ENCODE data around the gene DGKQ.
A peak's percentile ranks its signal among the peaks of the same experiment; 100 is the strongest.

DGKQ gene, protein sequence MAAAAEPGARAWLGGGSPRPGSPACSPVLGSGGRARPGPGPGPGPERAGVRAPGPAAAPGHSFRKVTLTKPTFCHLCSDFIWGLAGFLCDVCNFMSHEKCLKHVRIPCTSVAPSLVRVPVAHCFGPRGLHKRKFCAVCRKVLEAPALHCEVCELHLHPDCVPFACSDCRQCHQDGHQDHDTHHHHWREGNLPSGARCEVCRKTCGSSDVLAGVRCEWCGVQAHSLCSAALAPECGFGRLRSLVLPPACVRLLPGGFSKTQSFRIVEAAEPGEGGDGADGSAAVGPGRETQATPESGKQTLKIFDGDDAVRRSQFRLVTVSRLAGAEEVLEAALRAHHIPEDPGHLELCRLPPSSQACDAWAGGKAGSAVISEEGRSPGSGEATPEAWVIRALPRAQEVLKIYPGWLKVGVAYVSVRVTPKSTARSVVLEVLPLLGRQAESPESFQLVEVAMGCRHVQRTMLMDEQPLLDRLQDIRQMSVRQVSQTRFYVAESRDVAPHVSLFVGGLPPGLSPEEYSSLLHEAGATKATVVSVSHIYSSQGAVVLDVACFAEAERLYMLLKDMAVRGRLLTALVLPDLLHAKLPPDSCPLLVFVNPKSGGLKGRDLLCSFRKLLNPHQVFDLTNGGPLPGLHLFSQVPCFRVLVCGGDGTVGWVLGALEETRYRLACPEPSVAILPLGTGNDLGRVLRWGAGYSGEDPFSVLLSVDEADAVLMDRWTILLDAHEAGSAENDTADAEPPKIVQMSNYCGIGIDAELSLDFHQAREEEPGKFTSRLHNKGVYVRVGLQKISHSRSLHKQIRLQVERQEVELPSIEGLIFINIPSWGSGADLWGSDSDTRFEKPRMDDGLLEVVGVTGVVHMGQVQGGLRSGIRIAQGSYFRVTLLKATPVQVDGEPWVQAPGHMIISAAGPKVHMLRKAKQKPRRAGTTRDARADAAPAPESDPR

DNA sequence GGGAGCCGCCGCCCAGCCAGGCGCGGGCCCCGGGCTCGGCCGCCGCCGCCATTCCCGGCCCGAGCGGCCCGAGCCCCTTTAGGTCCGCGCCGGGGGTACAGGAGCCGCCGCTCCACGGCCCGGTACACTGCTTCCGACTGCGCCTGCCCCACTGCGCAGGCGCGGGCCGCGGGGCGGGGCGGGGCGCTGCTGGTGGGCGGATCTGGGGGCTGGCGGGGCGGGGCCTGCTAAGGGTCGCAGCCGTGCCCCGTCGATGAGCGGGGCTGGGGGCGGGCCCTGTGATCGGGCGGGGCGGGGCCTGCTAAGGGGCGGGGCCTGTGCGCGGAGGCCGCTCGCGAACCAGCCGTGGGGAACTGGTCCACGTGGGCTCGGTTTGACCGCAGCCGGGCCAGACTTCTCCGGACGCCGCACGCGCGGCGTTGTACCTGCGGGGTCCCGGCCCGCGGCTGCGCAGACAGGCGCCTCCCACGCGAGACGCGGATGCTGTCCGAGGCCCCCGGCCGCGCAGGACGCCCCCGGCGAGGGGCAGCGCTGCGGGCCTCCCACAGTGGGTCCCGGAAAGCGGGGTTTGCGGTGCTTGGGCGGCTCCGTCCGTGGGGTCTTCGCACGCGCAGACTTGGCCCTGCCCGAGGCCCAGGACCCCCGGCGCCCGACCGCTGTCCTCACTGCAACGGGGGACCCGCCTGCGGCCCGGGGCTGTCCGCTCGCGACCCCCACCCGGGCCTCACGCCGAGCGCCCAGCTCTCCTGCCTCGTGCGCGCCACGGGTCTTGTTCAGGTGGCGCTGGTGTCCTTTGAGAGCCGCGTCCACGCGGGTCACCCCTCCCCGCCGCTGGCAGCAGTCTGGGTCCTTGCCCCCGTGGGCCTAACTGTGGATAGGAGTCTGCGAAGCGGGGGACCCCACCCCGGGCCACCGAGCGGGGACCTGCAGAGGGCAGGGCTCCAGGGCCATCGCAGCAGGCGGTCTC, at the start of gene DGKQ:
Gene DGKQ (minus strand): TSS at position 139 of the 967 bp plus-strand sequence. CDS start 87 bp downstream, at position 52.
- FAIRE-seq, result no peak
- peak; percentile 94 for DNase-seq (ENCODE audit: low spot score)

DNA sequence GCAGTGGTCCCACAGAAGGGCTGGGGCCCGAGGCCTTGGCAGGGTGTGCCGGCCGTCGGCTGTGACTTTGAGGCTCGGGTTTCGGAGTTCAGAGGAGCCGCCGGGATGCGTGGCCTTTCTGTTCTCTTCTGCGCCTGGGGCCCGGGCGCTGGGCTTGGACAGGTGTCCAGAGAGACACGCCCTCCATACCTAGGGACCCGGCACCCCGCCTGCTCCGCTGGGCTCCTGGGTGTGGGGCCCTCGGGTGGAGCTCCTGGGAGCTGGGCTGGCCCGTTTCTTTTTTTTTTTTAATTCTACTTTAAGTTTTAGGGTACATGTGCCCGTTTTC, 49.3 kb upstream of the DGKQ start:
- no peak for FAIRE-seq

DNA sequence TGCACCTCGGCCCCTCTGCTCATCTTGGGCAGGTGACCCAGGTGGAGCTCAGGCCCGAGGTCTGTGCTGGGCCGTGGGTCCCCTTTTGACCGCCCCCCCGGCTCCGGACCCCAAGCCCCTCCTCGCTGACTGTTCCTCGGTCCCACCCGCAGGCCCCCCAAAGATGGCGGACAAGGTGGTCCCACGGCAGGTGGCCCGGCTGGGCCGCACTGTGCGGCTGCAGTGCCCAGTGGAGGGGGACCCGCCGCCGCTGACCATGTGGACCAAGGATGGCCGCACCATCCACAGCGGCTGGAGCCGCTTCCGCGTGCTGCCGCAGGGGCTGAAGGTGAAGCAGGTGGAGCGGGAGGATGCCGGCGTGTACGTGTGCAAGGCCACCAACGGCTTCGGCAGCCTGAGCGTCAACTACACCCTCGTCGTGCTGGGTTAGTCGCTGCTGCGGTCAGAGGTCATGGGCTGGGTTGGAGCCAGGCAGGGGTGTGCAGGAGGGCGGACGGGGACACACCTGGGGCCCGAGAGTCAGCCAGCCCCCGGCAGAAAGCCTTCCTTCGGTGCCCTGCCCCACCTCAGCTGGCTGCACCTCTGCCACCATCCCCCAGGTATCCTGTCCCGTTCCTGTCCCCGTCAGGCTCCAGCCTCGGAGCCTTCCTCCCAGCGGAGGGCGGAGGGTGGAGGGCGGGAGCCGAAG, 48.8 kb upstream of the DGKQ start:
- FAIRE-seq, result no peak
- no peak for DNase-seq (ENCODE audit: low spot score)

More for the DNA sequence above, 49.3 kb upstream of the DGKQ start:
- no peak for DNase-seq (ENCODE audit: low spot score)

DNA sequence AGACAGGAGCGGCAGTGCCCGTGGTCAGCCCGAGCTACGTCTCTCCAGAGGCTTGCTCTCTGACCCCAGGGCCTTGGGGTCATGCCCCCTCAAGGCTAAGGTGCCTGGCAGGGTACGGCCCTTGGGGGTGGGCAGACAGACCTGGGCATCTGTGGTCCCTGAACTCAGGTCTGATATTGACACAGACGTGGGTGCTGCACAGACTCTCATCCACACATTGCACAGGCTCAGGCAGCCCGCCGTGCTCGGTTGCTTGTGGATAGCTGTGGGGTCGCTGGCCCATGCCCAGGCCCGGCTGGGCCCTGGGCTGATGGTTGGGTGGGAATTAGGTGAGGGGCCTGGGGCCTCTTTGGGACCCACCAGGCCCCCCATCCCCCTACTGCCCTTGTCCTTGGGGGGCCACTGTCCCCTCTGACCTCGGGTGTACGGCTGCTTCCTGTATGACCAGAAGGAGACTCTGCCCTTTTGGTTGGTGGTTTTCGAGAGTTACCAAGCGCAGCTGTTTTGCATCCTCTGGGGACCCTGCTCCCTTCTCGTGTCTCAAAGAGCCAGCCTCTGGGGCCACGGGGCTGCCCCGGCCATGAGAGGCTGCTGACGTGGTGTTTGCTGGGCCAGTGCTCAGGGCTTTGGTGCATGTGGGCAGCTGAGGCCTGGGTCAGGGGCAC, 48.1 kb upstream of the DGKQ start:
- FAIRE-seq (no peak), DNase-seq (ENCODE audit: low spot score) (no peak)

DNA sequence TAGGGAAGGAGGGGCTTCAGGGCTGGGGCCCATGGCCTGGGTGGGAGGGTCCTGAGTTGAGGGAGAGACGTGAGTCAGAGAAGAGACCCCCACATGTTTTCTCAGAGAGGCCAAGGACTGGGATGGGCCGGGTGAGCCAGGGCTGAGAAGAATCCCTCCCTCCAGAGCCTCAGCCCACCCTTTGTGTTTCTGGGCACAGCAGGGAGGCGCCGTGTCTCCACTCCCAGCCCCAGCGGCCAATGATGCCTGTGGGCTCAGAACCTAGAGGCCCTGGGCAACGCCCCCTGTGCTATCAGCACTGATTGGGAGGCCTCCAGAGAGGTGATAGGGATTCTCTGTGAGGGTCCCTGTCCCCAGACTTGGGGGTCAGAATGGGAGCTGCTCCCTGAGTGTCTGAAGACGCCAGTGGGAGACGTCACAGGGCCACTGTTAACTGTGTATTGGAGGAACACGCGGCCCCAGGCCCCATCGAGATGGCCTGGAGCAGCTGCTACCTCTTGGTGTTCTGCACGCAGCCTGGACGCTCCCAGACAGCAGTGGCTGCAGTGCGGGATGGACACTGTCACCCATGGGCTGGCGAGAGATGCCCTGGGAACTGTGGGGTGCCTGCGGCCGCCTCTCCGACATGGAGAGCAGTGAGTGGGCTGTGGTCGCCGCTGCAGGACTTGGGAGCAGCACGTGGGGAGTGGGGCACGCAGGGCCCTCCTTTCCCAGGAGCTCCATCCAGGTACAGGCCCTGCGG, 46.5 kb upstream of the DGKQ start:
- FAIRE-seq, result no peak
- no peak for DNase-seq (ENCODE audit: low spot score)

DNA sequence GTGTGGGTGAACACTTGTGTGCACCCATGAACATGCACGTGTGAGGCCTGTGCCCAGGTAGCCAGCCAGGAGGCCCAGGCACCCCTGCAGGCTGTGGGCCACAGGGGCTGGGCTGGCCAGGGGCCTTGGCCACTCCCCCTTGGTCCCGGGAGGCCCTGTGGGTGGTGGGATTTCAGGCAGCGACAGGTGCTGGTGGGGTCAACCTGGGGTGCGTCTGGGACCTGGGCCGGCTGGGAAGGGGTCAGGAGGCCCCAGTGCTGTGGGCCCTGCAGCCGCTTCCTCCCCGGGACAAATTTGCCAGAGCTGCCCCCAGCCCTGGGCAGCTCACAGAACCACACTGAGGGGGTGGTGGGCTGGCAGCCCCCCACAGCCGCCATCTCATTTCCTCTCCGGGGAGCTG, 46.0 kb upstream of the DGKQ start:
- no peak for FAIRE-seq
- DNase-seq (ENCODE audit: low spot score), result no peak

DNA sequence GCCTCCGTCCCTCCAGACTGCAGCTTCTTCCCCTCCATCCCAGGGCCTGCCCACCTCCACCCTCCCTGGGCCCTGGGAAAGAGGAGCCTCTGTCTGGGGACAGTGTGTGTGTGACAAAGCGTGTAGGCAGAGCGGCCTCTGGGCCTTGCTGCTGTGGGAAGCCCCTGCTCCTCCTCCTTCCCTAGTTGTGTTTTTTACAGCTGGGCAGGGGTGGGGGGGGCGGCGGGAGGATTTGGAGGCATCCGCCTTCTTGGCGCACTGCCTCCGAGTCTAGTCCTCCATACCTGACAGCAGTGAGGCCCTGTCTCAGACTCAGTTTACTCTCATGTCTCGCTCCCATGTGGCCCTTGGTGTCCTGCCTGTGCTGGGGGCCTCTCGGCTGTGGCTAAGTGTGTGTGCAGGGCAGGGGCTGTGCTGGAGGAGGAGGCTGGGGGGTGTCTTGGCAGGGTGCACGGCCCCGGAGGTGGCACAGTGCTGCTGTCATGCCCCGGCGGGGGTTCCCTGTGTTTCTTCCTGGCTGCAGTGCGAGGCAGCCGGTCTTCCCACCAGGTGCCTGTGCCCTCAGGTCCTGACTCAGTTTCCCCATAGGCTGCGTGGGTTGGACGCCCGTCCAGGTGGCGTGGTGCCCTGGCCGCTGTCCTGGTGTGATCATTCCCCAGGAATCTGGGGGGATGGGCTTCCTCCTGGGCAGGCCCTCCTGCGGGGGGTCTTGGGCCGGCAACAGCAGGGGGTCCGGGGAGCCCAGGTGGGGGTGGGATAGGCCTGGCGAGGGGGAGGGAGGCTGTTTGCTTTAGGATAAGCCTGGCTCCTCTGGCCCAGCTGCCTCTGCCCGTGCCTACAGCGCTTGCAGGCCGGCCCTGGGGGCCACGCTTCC, 45.0 kb upstream of the DGKQ start:
- no peak for FAIRE-seq
- no peak for DNase-seq (ENCODE audit: low spot score)

DNA sequence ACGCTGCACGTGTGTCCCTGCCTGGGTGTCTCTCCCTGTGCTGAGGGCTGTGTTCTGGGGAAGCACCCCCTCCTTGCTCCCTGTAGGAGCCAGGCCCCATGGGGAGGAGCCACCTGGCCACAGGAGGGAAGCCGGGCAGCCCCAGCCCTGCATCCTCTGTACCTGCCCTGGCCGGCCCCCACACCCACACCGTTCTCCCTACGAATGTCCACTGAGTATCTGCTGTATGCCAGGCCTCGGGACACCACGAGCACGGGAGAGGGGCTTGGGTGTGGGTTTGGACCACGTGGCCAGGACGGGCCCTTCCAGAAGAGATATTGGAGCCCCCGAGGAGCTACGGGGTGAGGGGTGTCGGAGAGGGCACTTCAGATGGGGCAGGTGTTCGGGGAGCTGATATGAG, 44.3 kb upstream of the DGKQ start:
- DNase-seq (ENCODE audit: low spot score), result no peak
- FAIRE-seq, result no peak

DNA sequence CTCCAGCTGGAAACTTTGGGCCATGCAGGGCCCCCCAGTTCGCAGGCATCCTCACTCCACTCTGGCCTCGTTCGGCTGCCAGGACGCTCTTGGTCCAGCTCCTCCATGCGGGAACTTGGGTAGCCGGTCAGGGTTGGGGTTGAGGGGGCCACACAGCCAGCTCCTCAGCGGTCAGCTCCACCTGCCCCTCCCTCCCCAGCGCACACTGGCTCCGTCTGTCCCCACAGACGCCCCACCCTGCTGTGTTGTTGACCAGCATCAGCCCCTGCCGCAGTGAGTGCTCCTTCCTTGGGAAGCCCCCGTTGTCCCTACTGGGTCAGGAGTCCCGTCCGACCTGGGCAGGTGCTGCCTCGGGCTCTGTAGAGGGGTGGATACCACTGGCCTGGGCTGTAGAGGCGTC, 43.8 kb upstream of the DGKQ start:
- no peak for DNase-seq (ENCODE audit: low spot score)
- no peak for FAIRE-seq

DNA sequence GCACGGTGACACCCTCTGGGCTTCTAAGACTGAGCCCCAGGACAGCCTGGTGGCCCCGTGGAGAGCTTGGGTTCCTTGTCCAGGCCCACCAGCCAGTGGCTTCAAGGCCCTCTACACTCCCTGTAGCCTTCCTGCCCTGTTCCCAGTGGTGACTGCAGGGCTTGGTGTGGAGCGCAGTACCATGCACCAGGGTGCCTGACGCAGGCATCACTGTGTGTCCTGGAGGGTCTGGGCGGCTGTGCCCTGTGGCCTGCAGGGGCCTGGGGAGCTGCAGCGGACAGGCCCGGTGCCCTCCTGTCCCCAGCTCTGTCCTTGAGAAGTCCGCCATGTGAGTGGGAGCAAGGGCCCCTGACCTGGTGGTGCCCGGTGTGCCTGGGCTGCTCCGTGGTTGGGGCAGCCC, 42.4 kb upstream of the DGKQ start:
- DNase-seq (ENCODE audit: low spot score), result no peak
- FAIRE-seq, result no peak

DNA sequence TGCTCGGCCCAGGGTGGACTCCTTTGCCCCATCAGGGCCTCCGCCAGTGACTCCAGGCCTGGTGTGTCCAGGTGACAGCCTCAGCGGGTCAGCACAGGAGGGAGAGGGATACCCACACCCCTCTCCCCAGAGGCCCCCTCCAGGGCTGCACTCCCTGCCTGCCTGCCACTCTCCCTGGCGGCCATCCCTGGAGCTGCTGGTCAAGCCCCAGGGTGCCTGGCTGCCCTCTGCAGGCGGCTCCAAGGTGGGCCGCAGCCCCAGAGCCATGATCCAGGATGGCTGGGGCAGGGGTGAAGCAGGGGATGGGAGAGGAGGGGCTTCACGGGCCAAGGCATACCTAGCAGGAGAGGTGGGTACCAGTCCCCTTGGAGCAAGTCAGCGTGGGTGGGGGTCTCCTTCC, 41.8 kb upstream of the DGKQ start:
- FAIRE-seq (no peak), DNase-seq (ENCODE audit: low spot score) (no peak)

DNA sequence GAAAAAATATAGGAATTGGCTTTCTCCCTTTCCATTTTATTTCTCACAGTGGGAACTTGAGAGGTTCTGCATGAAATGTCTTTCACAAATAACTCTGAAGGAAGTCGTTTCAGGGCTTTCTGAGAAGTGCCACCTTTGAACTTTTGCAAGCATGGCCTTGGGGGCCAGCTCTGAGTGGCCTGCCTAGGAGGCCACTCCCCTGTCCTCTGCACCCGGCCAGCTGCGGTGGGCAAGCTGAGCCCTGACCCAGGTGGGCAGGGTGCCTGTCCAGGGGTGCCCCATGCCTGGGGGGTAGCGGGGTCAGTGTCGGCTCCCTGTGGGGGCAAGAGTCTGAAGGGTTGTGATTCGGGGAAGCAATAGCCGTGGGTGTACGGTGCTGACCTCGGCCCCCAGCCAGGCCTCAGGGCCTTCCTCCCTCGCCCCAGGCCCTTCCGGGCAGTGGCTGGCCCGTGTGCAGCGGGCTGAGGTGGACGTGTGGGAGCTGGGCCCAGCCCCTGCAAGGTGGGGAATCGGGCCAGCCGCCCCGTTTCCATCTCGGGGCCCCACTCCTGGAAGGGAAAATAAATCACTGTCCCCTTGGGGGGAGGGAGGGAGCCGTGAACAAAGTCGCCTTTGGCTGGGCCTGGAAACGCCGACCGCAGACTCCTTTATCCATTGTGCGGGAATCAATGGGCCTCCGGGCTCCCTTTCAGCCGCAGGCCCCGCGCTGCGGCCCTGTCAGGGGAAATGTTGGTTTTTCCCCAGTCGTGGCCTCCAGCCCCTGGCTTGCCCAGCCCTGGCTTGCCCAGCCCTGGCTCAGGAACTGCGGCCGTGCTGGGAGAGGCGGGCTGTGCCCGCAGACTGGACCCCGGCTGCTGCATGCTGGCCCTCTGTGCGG, 41.2 kb upstream of the DGKQ start:
- DNase-seq (ENCODE audit: low spot score), result no peak
- no peak for FAIRE-seq

DNA sequence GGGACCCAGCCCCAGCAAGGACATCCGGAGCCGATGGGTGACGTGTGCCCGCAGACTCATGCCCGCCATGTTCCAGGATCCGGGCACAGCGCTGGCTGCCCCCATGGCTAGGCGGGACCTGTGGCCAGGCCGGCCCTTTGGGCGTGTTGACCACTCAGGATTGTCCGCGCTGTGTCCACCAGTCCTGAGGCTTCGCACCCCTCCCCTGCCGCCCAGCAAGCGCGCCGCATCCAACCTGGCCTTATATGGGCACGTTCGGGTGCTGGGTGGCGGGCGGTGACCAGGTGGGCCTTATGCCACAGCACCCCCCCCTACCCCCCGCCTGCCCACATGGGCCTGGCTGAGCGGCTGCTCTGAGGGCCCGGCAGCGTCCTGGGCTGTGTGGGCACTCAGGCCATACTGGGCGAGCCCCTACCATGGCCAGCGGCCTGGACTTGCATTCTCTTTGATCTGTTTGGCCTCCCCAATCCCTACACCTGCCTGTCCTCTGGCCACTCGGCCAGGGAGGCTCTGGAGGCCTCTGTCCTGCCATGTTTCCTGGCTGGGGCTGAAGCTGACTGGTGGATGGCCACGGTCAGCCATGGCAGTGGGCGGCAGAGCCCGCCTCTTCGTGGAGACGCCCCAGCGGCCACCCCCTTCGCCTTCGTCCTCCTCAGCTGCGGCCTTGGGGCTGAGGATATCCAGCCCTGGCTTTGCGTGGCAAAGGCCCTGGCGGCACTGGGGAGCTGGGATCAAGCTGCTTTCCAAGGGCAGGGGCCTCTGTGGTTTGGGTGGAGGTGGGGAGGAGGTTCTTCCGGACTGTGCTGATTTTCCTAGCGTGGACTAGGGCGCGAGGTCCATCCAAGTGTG, 40.1 kb upstream of the DGKQ start:
- FAIRE-seq, result no peak
- DNase-seq (ENCODE audit: low spot score), result no peak

DNA sequence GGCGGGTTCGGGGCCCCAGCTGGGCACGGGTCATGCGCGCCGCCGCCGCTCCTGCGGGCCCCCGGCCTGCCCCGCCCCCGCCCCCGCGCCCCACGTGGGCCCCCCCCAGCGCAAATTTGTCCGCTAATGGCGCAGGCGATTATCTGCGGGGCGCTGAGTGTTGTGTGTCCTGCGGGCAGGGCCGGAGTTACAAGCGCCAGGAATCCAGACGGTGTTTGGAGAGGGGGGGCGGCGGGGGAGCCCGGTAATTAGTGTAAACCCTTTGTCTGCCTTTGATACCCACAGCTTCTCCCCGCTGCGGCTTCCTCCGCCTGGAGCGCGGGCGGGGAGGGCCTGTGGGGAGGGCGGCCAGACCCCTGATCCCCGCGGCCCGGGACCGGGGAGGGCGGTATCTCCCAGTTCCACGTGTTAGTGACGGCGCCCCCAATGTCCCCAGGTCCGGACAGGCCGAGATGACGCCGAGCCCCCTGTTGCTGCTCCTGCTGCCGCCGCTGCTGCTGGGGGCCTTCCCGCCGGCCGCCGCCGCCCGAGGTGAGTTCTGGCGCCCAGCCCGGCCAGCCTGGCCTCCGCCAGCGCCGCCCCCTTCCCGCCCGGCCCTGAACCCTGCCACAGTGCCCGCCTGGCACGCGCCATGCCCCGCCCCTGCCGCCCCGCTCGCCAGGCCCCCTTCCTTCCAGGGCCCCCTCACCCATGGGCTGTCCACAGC, 38.8 kb upstream of the DGKQ start:
- FAIRE-seq (no peak), DNase-seq (ENCODE audit: low spot score) (peak; percentile 63)

DNA sequence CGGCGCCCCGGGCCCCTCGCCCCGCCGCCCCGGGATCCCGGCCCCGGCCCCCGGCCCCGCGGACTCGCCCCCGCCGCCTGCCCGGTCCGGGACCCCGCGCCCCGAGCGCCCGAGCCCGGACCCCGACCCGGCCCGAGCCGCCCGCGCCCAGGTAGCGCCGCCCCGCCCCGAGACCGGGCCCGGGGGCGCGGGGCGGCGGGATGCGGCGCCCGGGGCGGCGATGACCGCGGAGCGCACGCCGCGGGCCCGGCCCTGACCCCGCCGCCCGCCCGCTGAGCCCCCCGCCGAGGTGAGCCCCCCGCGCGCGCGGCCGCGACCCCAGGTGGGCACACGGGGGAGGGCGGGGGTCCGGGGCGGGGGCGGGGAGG, 38.3 kb upstream of the DGKQ start:
- DNase-seq (ENCODE audit: low spot score), result no peak
- FAIRE-seq, result no peak

DNA sequence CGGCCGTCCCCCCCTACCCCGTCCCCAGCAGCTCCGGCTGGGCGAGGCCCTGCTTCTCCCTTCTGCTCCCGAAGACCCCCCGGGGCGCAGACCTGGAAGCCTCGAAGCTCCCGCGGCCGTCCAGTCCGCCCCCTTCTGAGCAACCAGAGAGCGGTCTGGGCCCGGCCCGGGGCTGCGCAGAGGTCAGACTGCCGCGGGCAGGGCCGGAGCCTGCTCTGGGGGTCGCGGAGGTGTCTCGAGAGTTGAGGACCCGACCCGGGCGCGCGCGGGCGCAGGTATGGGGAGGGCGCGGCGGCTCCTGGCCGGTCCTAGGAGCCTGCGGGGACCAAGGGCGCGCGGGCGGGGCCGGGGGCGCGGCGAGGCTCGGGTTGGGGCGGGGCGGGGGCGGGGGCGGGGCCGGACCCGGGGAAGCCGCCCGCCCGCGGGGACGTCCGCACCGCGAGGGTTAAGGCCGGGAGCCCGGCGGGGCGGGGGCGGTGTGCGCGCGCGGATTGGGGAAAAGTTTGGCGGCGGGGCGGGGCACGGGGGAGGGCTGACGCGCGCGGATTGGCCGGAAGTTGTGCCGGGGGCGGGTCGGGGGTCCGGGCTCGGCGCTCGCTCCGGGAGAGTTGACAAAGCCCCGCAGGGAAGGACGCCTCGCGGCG, 37.8 kb upstream of the DGKQ start, which contains the start of gene FGFRL1:
Gene FGFRL1 (plus strand): TSS at position 605 of the 644 bp plus-strand sequence. CDS start 860 bp downstream, outside the sequence.
- FAIRE-seq (no peak), DNase-seq (ENCODE audit: low spot score) (peak; percentile 93)

Data from urothelium cell line (cell line).